Heart left ventricle (tissue), 16 donors: ENCODE measurements around the gene AMTN. TPM values are rescaled to one million over a fixed set of nuclear protein-coding genes. Genes with fewer than 3 reads are reported as not detected.

Experiments
- ATAC-seq, 4 donors: fragments of 200-7000 bp; cut with Tn5 transposase; one replicate each; pipeline ENCODE4 v1.9.1; 2020 to 2022; ENCODE audit warnings: moderate library complexity in 4 of 4, mild to moderate bottlenecking in 3 of 4, moderate number of reproducible peaks in 1 of 4
- DNase-seq, 5 donors: peaks; one replicate each; pipeline ENCODE4 v3.0.0-alpha.2; 2020
- H3K27ac ChIP-seq, 12 donors: fragments of 200-600 bp; sonication (generic) in 4 of 12; one replicate each; pipeline versions ENCODE4 v1.5.0 to v1.8.0; 2016 to 2022; ENCODE audit warnings: mild to moderate bottlenecking in 2 of 12
- H3K27me3 ChIP-seq, 9 donors: fragments of 200-600 bp; sonication (generic) in 2 of 9; one replicate each; pipeline versions ENCODE4 v1.5.1 to v1.8.0; 2016 to 2022; ENCODE audit warnings: mild to moderate bottlenecking in 3 of 9
- H3K36me3 ChIP-seq, 9 donors: fragments of 200-600 bp; sonication (generic) in 2 of 9; one replicate each; pipeline versions ENCODE4 v1.5.0 to v1.8.0; 2018 to 2022; ENCODE audit warnings: mild to moderate bottlenecking in 2 of 9
- H3K4me1 ChIP-seq, 12 donors: fragments of 200-600 bp; sonication (generic) in 4 of 12; one replicate each; pipeline versions ENCODE4 v1.5.0 to v1.8.0; 2016 to 2022; ENCODE audit warnings: mild to moderate bottlenecking in 3 of 12
- H3K4me3 ChIP-seq, 12 donors: fragments of 200-600 bp; sonication (generic) in 4 of 12; one replicate each; pipeline versions ENCODE4 v1.5.0 to v1.8.0; 2017 to 2022; ENCODE audit warnings: mild to moderate bottlenecking in 9 of 12, moderate library complexity in 4 of 12
- H3K9me3 ChIP-seq, 12 donors: fragments of 200-600 bp; sonication (generic) in 4 of 12; one replicate each; pipeline versions ENCODE4 v1.5.0 to v1.8.0; 2016 to 2022; ENCODE audit warnings: mild to moderate bottlenecking in 1 of 12
- POLR2A ChIP-seq, 2 donors: fragments of 450-650 bp; IDR thresholded peaks; one replicate each; pipeline ENCODE4 v1.6.1; 2017; ENCODE audit warnings: antibody characterized with exemption in 2 of 2, mild to moderate bottlenecking in 2 of 2, moderate library complexity in 2 of 2
- WGBS, 4 donors: extraction: QIAGEN DNeasy Blood & Tissue Kit in 2 of 4; methylation state at CpG; one replicate each; pipeline versions ENCODE4 v1.1.5 to v1.1.7; 2013 to 2018; 5-methylcytosine and 5-hydroxymethylcytosine counted together
- intact Hi-C, 10 donors: fragments of 100-400 bp; cut with DNase I; formaldehyde crosslinking; loops; one replicate each; pipeline versions ENCODE4 v1.11.1 to v1.14.2; 2022
- polyA plus RNA-seq, 2 donors: library from polyadenylated mRNA; stranded (reverse); fragments of 200-250 nt; gene quantifications; one replicate each; pipeline ENCODE4 v1.2.3, GENCODE V29; 2013
- total RNA-seq, 9 donors: library from RNA; depleted of rRNA in 2 of 9; stranded (reverse); fragments of >200 nt in 2 of 9; fragmentation: NEBNext Ultra II Directional in 3 of 9; extraction: Animal tissue kit (Norgen Biotek cat#: 25700) in 3 of 9; gene quantifications; one replicate each; pipeline versions ENCODE4 v1.1.0 to v1.2.4, GENCODE V29; 2016 to 2023
- TF ChIP-seq, protein P1 (sequence below), 12 donors: fragments of 200-600 bp; sonication (generic) in 4 of 12; IDR thresholded peaks; one replicate each; pipeline versions ENCODE4 v1.5.0 to v1.8.0; 2018 to 2022; ENCODE audit warnings: antibody characterized with exemption in 12 of 12, mild to moderate bottlenecking in 5 of 12
- donor health status: ischemic (EF 13 %, LVEDD 7.1; RV severe dilation, severe dysfunction).
- donor health status: healthy with polysubstance abuse.
- donor health status: DM: no; HTN: yes; CAD: no.
- donor health status: DM: no; HTN: no; CAD: no.
- donor health status: ischemic (EF 25% LVEDD 6.9; RV normal size, moderate dysfunction).
- donor health status: ischemic (EF 25% LVEDD 5.7; RV mildly dilated, moderate dysfunction).
- donor health status: healthy.
- donor health status: DM: yes; HTN: yes; CAD: no.
- donor health status: ischemic (EF 35%, LVEDD 5.7; RV mildly dilated, moderate dysfunction).
- donor health status: nonischemic (EF 11% LVEDD 7.7; RV severe dilation, severe dysfunction).
- donor health status: DM: yes; HTN: yes; CAD: no.
- donor health status: PGD.
- donor health status: ischemic (EF 29% LVEDD 5.4; RV normal size, mild dysfunction).
- donor health status: nonischemic (EF 23%, LVEDD 6.1; RV moderate dilation, normal function).

AMTN gene
- total and polyA plus RNA-seq, 11 donors = not detected

DNA sequence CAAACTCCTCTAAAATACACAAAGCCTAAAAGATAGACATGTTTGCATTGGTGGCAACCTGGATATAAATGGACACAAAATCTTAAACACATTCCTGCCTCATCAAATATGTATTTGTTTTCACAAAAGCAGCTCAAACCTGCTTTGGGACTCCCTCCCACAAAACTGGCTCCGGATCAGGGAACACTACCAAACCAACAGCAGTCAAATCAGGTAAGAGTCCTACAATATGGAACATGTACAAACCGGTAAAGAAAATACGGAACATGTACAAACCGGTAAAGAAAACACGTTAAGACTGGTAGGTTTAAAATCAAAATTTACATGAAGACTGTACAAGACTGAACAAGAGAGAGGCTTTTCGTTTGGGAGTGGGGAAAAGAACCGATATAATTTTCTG is 4.3 kb downstream of the AMTN start:
- 83 to 89% (median 87%) methylated on average over 7 of the region's 7 CpGs for WGBS, 4 donors

DNA sequence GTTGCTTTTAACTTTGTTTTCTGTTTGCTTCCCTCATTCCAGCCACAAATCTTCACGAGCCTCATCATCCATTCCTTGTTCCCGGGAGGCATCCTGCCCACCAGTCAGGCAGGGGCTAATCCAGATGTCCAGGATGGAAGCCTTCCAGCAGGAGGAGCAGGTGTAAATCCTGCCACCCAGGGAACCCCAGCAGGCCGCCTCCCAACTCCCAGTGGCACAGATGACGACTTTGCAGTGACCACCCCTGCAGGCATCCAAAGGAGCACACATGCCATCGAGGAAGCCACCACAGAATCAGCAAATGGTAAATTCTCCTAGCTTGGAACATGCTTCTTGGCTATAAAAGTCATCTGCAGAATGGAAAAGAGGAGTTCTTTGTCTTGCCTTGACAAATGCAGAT is 12.6 kb downstream of the AMTN start:
- Histone ChIP-seq H3K36me3 (no peaks in the 10 kb centered on the region), H3K4me3 (no peak overlapping the region), H3K9me3 (no peaks in the 10 kb centered on the region), H3K27ac (no peak overlapping the region), H3K4me1 (no peaks in the 10 kb centered on the region), H3K27me3 (peaks cover 0 to 11% (median 0%) of the 10 kb centered on the region in 9 donors)
- TF ChIP-seq POLR2A (IDR thresholded peaks at IDR 0.05) = no peak
- TF ChIP-seq, protein P1, sequence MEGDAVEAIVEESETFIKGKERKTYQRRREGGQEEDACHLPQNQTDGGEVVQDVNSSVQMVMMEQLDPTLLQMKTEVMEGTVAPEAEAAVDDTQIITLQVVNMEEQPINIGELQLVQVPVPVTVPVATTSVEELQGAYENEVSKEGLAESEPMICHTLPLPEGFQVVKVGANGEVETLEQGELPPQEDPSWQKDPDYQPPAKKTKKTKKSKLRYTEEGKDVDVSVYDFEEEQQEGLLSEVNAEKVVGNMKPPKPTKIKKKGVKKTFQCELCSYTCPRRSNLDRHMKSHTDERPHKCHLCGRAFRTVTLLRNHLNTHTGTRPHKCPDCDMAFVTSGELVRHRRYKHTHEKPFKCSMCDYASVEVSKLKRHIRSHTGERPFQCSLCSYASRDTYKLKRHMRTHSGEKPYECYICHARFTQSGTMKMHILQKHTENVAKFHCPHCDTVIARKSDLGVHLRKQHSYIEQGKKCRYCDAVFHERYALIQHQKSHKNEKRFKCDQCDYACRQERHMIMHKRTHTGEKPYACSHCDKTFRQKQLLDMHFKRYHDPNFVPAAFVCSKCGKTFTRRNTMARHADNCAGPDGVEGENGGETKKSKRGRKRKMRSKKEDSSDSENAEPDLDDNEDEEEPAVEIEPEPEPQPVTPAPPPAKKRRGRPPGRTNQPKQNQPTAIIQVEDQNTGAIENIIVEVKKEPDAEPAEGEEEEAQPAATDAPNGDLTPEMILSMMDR (IDR thresholded peaks at IDR 0.05) = no peak
- ATAC-seq (no peak), DNase-seq (no peak)
- intact Hi-C loops = no loop called here
- WGBS, 4 donors = 55 to 66% (median 58%) methylated on average over 5 of the region's 5 CpGs

More for the DNA sequence above, 4.3 kb downstream of the AMTN start:
- Histone ChIP-seq H3K27ac (no peak overlapping the region), H3K4me3 (no peak overlapping the region), H3K4me1 (no peaks in the 10 kb centered on the region), H3K27me3 (no peaks in the 10 kb centered on the region), H3K9me3 (no peaks in the 10 kb centered on the region), H3K36me3 (no peaks in the 10 kb centered on the region)
- DNase-seq = no peak
- TF ChIP-seq POLR2A (IDR thresholded peaks at IDR 0.05) = no peak
- TF ChIP-seq, protein P1 (IDR thresholded peaks at IDR 0.05) = no peak
- intact Hi-C loops = no loop called here
- no peak for ATAC-seq

DNA sequence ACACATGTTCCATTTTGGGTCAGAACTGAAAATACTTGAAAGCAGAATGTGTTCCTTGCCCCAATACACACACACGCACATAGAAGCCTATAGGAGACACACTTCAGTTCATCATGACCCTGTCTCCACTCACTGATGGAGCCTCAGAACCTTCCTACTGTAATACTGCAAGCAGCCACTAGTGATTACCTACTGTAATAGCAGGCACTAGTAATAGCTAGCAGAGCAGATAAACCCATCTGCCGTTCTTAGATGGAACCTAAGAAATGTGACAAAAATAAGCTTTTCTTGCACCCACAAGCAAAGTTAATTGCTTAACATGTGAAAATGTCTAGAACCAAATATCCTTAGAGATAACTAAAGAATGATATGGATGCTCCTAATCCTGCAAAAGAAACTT is 13.6 kb downstream of the AMTN start:
- H3K27me3 ChIP-seq = peaks cover 0 to 11% (median 0%) of the 10 kb centered on the region in 9 donors
- no peaks in the 10 kb centered on the region for H3K4me1 ChIP-seq
- H3K36me3 ChIP-seq = no peaks in the 10 kb centered on the region
- DNase-seq = no peak
- H3K9me3 ChIP-seq = no peaks in the 10 kb centered on the region
- no peak overlapping the region for H3K27ac ChIP-seq
- no peak overlapping the region for H3K4me3 ChIP-seq
- 52 to 63% (median 60%) methylated on average over 2 of the region's 2 CpGs for WGBS, 4 donors
- TF ChIP-seq, protein P1 (IDR thresholded peaks at IDR 0.05) = peak in 1 of 12 donors; percentile 18
- no peak for TF ChIP-seq POLR2A (IDR thresholded peaks at IDR 0.05)
- ATAC-seq = no peak
- intact Hi-C loops = no loop called here

DNA sequence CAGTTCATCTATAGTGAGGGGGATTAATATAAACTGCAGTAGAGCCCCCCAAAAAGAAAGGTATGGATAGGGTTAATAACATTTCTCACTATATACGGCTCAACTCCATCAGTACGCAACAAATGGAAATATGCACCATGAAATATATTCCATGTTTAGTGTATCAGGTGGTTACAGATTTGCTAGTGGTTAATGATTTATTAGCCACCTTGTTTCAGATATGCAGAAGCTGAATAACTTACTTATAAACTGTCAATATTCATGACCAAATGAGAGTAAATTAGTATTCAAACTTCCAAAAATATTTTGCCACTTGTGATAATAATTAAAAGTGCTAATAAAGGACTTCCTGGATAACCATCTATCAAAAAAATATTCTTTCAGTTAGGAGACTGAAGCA is 14.8 kb downstream of the AMTN start:
- TF ChIP-seq, protein P1 (IDR thresholded peaks at IDR 0.05) = no peak
- H3K27me3 ChIP-seq = peaks cover 0 to 11% (median 0%) of the 10 kb centered on the region in 9 donors
- 70 to 80% (median 74%) methylated on average over 2 of the region's 2 CpGs for WGBS, 4 donors
- DNase-seq (no peak), ATAC-seq (no peak)
- no peaks in the 10 kb centered on the region for H3K4me1 ChIP-seq
- H3K27ac ChIP-seq = no peak overlapping the region
- no peaks in the 10 kb centered on the region for H3K9me3 ChIP-seq
- no peaks in the 10 kb centered on the region for H3K36me3 ChIP-seq
- intact Hi-C loops = no loop called here
- H3K4me3 ChIP-seq = no peak overlapping the region
